Placental epithelial cell (primary cell): Measurements from ENCODE around the gene ZNF784. TPM values are rescaled to one million over a fixed set of nuclear protein-coding genes. Genes with fewer than 3 reads are reported as not detected.

Experiments
- total RNA-seq: library from RNA; depleted of rRNA; stranded (reverse); fragments of >200 nt; gene quantifications from 2 replicates; pipeline ENCODE4 v1.2.3, GENCODE V29; 2012

ZNF784 gene, protein sequence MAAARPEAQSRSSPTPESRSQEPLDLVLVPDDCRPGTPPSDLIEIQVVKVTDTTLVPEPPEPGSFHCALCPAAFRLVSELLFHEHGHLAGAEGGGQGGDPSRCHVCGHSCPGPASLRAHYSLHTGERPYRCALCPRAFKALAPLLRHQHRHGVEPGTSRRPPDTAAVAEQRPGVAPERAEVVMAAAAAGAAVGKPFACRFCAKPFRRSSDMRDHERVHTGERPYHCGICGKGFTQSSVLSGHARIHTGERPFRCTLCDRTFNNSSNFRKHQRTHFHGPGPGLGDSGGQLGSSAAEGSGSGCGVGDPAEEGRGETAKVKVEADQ
- total RNA-seq, result 7.5 and 11.0 TPM in 2 replicates

DNA sequence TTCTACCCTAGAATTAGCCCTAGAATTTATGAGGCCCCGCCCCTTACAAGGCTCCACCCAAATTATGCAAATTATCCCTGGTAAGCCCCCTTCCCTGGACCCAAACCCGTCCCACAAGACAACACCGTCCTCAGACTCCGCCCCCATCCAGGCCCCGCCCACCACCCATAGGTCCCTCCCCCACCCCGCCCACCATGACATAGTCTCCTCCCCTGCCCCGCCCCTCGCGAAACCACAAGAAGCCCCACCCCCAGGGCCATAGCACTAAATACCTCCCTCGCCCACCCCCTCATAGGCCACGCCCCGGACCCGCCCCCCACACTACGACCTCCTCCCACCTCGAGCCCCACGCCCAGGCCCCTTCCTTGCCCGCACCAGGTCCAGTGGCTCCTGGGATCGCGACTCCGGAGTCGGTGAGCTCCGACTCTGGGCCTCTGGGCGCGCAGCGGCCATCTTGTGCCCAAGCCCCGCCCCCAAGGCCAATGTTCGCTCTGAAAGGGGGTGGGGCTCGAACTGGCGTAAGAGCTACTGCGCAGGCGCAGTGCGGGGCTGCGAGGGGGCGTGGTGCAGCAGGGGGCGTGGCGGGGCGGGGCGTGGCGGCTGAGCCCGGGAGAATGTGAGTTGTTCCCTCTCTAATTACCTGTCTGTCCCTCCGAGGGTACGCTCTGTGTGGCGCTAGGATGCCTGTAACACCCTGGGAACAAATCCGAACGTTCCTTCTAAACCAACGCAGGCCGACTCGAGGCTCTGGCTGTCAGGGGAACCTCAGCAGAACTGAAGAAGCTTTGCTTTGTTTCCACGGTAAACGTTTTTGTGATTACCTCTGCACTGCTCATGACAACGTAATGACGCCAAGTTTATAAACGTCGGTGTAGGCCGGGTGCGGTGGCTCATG, at the start of gene ZNF784:
ZNF784 (minus strand) TSS at position 458 of the 895 bp plus-strand sequence; CDS start at position 453, 5 bp downstream.

GRCh38 chr19:55654868-55655647, 30.7 kb upstream of the ZNF784 start, which contains the start of gene U2AF2:
U2AF2 (plus strand) TSS chr19:55655035; CDS start chr19:55655105, 70 bp downstream.

GRCh38 chr19:55647732-55648584, 23.6 kb upstream of the ZNF784 start, which contains the start of gene CCDC106:
CCDC106 (plus strand) TSS chr19:55648212; CDS start chr19:55649047, 835 bp downstream.

GRCh38 chr19:55643003-55643886, 18.9 kb upstream of the ZNF784 start, which contains the start of gene ZNF581:
ZNF581 (plus strand) TSS chr19:55643649; CDS start chr19:55644572, 923 bp downstream.

GRCh38 chr19:55640577-55641425, 16.4 kb upstream of the ZNF784 start, which contains the start of gene ZNF580:
ZNF580 (plus strand) TSS chr19:55641002; CDS start chr19:55642509, 1,507 bp downstream.

DNA sequence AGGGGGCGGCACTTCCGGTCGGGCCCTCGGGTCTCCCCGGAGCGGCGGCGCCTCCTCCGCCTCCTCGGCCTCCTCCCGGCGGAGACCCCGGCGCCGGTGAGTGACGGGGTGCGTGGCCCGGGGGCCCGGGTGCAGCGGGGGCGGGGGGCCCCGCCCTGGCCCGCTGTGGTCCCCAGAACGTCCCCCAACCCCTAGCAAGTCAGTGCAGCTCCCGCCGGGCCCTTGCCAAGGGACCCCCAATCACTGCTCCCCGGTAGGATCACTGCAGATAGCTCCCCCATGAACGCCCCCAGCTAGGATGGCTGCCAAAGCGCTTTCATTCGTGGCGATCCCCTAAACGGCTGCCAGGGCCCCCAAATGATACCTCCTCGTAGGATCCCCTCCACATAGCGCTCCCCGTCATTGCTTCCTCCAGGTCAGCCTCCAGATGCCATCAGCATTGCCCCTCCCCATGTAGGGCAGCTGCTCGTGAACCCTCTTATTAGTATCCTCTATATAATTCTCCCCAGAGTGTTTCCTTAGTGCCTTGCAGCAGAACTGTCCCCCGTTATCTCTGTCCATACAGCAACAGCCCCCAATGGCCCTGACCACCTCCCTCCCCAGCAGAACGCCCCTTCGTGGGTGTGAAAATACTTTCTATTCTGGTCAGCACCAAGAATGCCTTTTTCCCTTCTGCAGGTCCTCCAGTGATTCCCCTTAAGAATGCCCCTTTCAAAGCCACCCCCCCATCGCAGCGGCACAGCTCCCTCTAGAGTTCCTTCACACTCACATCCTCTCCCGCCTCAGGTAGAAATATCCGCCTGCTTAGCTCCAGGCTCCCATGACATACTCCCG, 18.5 kb downstream of the ZNF784 start, which contains the start of gene ZNF865:
ZNF865 (plus strand) TSS at position 11 of the 834 bp plus-strand sequence. CDS start 7,972 bp downstream, outside the sequence.

GRCh38 chr19:55599842-55600661, 24.3 kb downstream of the ZNF784 start, which contains the start of gene ZNF524:
ZNF524 (plus strand) TSS chr19:55600288; CDS start chr19:55602113, 1,825 bp downstream.

GRCh38 chr19:55599468-55599841, 24.9 kb downstream of the ZNF784 start, which contains the start of gene FIZ1:
FIZ1 (minus strand) TSS chr19:55599517; CDS start chr19:55597865, 1,652 bp downstream.

DNA sequence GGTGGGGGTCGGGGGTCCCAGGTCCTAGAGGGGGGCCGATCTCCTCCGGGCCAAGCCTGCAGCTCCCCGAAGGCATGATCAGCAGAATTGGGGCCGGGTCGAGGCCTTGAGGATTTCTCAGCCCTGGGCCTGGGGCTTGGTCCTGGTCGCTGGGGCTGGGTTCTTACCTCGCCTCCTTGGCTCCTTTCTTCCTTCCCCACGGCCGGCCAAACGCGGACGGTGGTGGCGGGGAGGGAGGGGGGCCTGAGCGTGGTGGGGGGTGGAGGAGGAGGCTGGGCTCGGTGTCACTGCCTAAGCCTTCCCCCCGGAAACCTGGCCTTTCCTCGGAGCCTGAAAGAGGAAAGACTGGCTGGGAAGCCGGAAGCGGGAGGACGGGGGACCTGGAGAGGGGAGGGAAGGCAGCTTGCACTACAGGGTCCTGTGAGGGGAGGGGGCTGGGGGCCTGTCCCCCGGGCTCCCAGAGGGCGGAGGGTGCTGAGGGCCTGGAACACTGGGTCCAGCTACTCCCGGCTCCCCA, 43.7 kb downstream of the ZNF784 start, which contains the start of gene ZNF579:
ZNF579 (minus strand) TSS at position 221 of the 517 bp plus-strand sequence. CDS start 1,209 bp downstream, outside the sequence.

Other genes starting within 250 kb of the ZNF784 start
- 2.0 TPM in 1 of 2 replicates, not detected in the other for gene TMEM190, start 247.7 kb downstream of the ZNF784 start, total RNA-seq
- gene TMEM238, start 240.3 kb downstream of the ZNF784 start, total RNA-seq, result 0.39 and 3.7 TPM in 2 replicates
- gene RPL28, start 238.6 kb downstream of the ZNF784 start, total RNA-seq, result 362 and 492 TPM in 2 replicates
- gene UBE2S, start 216.8 kb downstream of the ZNF784 start, total RNA-seq, result 30.2 and 81.9 TPM in 2 replicates
- not detected in 2 replicates for gene SHISA7, start 181.3 kb downstream of the ZNF784 start, total RNA-seq
- 63.6 and 80.4 TPM in 2 replicates for gene ISOC2, start 162.9 kb downstream of the ZNF784 start, total RNA-seq
- not detected in 2 replicates for gene C19orf85, start 159.8 kb downstream of the ZNF784 start, total RNA-seq
- gene ZNF628, start 147.9 kb downstream of the ZNF784 start, total RNA-seq, result 2.0 and 2.8 TPM in 2 replicates
- 7.7 and 10.6 TPM in 2 replicates for gene NAT14, start 139.4 kb downstream of the ZNF784 start, total RNA-seq
- gene SSC5D, start 136.1 kb downstream of the ZNF784 start, total RNA-seq, result 0.22 and 1.2 TPM in 2 replicates
- gene SBK2, start 87.4 kb downstream of the ZNF784 start, total RNA-seq, result not detected in 2 replicates
- gene SBK3, start 79.0 kb downstream of the ZNF784 start, total RNA-seq, result not detected in 2 replicates
- 7.1 and 7.6 TPM in 2 replicates for gene ZNF579, start 43.7 kb downstream of the ZNF784 start, total RNA-seq
- 5.1 and 8.9 TPM in 2 replicates for gene FIZ1, start 25.0 kb downstream of the ZNF784 start, total RNA-seq
- 7.5 and 14.1 TPM in 2 replicates for gene ZNF524, start 24.3 kb downstream of the ZNF784 start, total RNA-seq
- gene ZNF865, start 18.9 kb downstream of the ZNF784 start, total RNA-seq, result 1.8 and 2.0 TPM in 2 replicates
- gene ZNF580, start 16.4 kb upstream of the ZNF784 start, total RNA-seq, result 8.1 and 10.2 TPM in 2 replicates
- 33.3 and 57.3 TPM in 2 replicates for gene ZNF581, start 19.1 kb upstream of the ZNF784 start, total RNA-seq
- 2.8 and 7.5 TPM in 2 replicates for gene CCDC106, start 23.6 kb upstream of the ZNF784 start, total RNA-seq
- 70.3 and 84.4 TPM in 2 replicates for gene U2AF2, start 30.5 kb upstream of the ZNF784 start, total RNA-seq
- 14.5 and 98.1 TPM in 2 replicates for gene EPN1, start 50.7 kb upstream of the ZNF784 start, total RNA-seq
- not detected in 2 replicates for gene NLRP9, start 113.8 kb upstream of the ZNF784 start, total RNA-seq
- gene RFPL4A, start 134.5 kb upstream of the ZNF784 start, total RNA-seq, result not detected in 2 replicates
- not detected in 2 replicates for gene RFPL4AL1, start 144.6 kb upstream of the ZNF784 start, total RNA-seq
- gene NLRP11, start 207.4 kb upstream of the ZNF784 start, total RNA-seq, result not detected in 2 replicates
- gene NLRP4, start 212.0 kb upstream of the ZNF784 start, total RNA-seq, result not detected in 2 replicates